ENCODE measurements around the gene NT5DC3.

- no peak for TF ChIP-seq POLR2A (IDR thresholded peaks at IDR 0.05)
- TF ChIP-seq CTCF (IDR thresholded peaks at IDR 0.05) = no peak
- no peak for TF ChIP-seq POLR2AphosphoS5 (IDR thresholded peaks at IDR 0.05; ENCODE audit: insufficient read depth in 1 of 2, low read depth in 1 of 2)
These were observed 38.8 kb upstream of the NT5DC3 start for GRCh38 chr12:103879878-103880277.
